Prostate gland (tissue), 2 donors: ENCODE results near the gene SEMA5A.

Source experiments
- CTCF ChIP-seq, 4 experiments: fragments of 200-600 bp in 2 of 4; fragments of 450-650 bp in 2 of 4; sonication (generic) in 2 of 4; IDR thresholded peaks; 1 replicate in 3 of 4; 2 replicates in 1 of 4; pipeline ENCODE4 v1.5.1; 2016 to 2019; ENCODE audit warnings: antibody characterized with exemption in 4 of 4, mild to moderate bottlenecking in 2 of 4, moderate library complexity in 2 of 4
- POLR2A ChIP-seq: fragments of 450-650 bp; IDR thresholded peaks from one replicate; pipeline ENCODE4 v1.6.1; 2016; ENCODE audit warnings: antibody characterized with exemption, mild to moderate bottlenecking
- POLR2AphosphoS5 ChIP-seq: sonication (generic); formaldehyde crosslinking; IDR thresholded peaks from one replicate; pipeline ENCODE4 v1.6.1; 2017; ENCODE audit warnings: antibody characterized with exemption

GRCh38 chr5:9335754-9336495, 209.9 kb downstream of the SEMA5A start:
- TF ChIP-seq POLR2AphosphoS5 = no peak
- TF ChIP-seq CTCF (IDR thresholded peaks at IDR 0.05) = no peak
- no peak for TF ChIP-seq POLR2A
